ENCODE results near the gene CNTNAP2.

GRCh38 chr7:147089051-147089461, 972.5 kb downstream of the CNTNAP2 start:
- TF ChIP-seq POLR2A (IDR thresholded peaks at IDR 0.05) (no peak), POLR2AphosphoS5 (IDR thresholded peaks at IDR 0.05; ENCODE audit: insufficient read depth in 1 of 2, low read depth in 1 of 2) (no peak)
